Esophagus squamous epithelium (tissue), 4 donors: ENCODE measurements around the gene BCO1.

ENCODE experiments used
- POLR2A ChIP-seq, 4 donors: fragments of 450-650 bp; IDR thresholded peaks; one replicate each; pipeline ENCODE4 v1.6.1; 2017; ENCODE audit warnings: antibody characterized with exemption in 4 of 4, mild to moderate bottlenecking in 4 of 4, moderate library complexity in 3 of 4
- TF ChIP-seq, protein P1 (sequence below), 6 experiments: fragments of 450-650 bp in 4 of 6; fragments of 200-600 bp in 2 of 6; sonication (generic) in 2 of 6; IDR thresholded peaks; one replicate each; pipeline ENCODE4 v1.5.1; 2016 to 2019; ENCODE audit warnings: antibody characterized with exemption in 6 of 6, mild to moderate bottlenecking in 4 of 6, moderate library complexity in 4 of 6

DNA sequence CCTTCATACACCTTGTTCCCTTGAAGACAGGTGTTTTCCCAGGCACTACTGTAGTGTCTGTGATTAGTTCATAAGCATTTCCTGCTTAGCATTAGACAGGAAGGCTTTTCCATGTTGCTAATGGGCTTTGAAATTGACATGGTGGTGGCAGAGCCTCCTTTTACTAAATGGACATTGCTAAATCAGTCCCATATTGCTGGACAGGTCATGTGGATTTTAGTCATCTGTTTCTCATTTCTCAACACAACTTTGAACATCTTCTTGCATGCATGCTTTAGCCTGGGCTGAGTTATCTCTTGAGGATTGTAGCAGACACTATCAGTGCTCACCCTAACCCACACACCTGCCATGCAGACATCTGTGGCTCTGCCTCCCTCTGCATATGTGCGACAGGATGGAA lies 13.7 kb upstream of the BCO1 start:
- TF ChIP-seq, protein P1, sequence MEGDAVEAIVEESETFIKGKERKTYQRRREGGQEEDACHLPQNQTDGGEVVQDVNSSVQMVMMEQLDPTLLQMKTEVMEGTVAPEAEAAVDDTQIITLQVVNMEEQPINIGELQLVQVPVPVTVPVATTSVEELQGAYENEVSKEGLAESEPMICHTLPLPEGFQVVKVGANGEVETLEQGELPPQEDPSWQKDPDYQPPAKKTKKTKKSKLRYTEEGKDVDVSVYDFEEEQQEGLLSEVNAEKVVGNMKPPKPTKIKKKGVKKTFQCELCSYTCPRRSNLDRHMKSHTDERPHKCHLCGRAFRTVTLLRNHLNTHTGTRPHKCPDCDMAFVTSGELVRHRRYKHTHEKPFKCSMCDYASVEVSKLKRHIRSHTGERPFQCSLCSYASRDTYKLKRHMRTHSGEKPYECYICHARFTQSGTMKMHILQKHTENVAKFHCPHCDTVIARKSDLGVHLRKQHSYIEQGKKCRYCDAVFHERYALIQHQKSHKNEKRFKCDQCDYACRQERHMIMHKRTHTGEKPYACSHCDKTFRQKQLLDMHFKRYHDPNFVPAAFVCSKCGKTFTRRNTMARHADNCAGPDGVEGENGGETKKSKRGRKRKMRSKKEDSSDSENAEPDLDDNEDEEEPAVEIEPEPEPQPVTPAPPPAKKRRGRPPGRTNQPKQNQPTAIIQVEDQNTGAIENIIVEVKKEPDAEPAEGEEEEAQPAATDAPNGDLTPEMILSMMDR (IDR thresholded peaks at IDR 0.05) = no peak
- no peak for TF ChIP-seq POLR2A (IDR thresholded peaks at IDR 0.05)
